NCI-H1694 (cell line): Measurements from ENCODE around the gene SH3BP5L.
A peak's percentile ranks its signal among the peaks of the same experiment; 100 is the strongest.
"Not testable (repeated sequence)": the region's sequence is repeated elsewhere in the genome, so short reads cannot be mapped to it uniquely, and the experiment has no call there.

Experiments used
- DNase-seq: peaks from one replicate; lab custom pipeline; 2025; lab: John Stamatoyannopoulos, UW

Gene SH3BP5L

DNA sequence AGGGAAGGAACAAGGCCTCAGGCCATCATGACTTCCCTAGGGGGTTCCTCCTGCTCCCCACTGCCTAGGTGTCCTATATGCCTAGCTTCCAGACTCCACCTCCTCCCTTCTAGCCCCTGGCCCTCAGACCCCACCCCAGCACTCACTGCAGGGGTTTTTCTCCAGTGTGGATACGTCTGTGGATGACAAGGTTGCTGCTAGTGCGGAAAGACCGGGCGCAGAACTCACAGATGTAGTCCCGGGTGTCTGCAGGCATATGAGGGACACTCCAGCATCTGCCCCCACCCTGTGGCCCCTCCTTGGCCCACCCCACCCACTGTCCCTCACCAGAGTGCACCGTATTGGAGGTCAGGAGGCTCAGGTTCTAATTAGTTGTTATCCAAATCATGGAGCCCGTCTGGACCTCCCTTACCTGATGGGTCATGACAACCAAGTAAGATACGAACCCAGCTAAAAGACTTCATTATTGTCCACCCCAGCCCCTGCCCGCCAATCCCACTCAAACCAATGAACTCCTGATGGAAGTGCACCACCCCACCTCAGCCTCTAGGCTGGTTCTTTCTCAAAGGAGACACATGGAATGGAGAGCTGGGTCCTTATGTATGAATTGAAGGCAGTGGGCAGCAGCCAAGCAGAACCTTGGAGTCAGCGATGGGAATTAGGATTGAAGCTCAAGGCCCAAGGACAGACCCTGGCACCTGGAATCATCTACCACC, 25.0 kb upstream of the SH3BP5L start:
- DNase-seq, result no peak

- DNase-seq, result no peak
Observed at GRCh38 chr1:248850124-248850523, 24.4 kb upstream of the SH3BP5L start.

DNA sequence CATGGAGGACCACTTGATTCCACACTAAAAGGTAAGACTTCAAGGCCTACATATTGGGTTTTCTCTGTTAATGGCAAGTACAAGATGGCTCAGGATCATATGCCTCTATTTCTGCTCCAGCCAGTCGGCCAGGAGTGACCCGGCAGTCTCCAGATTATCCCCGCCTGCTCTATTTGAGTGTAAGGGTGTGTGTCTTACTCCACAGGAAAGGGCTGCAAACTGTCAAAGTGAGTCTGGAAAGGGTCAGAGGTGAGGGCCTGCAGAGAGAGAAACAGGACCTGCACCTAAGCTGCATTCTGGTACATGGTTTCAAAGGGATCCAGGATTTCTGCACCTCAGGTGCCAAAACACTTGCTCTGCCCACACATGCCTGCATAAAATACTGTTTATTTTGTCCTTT, 23.9 kb upstream of the SH3BP5L start:
- DNase-seq, result no peak

- DNase-seq, result no peak
Observed at GRCh38 chr1:248849152-248849551, 23.4 kb upstream of the SH3BP5L start.

GRCh38 chr1:248848602-248849001, 22.9 kb upstream of the SH3BP5L start:
- no peak for DNase-seq

- DNase-seq, result no peak
Observed at GRCh38 chr1:248847956-248848561, 22.3 kb upstream of the SH3BP5L start.

DNA sequence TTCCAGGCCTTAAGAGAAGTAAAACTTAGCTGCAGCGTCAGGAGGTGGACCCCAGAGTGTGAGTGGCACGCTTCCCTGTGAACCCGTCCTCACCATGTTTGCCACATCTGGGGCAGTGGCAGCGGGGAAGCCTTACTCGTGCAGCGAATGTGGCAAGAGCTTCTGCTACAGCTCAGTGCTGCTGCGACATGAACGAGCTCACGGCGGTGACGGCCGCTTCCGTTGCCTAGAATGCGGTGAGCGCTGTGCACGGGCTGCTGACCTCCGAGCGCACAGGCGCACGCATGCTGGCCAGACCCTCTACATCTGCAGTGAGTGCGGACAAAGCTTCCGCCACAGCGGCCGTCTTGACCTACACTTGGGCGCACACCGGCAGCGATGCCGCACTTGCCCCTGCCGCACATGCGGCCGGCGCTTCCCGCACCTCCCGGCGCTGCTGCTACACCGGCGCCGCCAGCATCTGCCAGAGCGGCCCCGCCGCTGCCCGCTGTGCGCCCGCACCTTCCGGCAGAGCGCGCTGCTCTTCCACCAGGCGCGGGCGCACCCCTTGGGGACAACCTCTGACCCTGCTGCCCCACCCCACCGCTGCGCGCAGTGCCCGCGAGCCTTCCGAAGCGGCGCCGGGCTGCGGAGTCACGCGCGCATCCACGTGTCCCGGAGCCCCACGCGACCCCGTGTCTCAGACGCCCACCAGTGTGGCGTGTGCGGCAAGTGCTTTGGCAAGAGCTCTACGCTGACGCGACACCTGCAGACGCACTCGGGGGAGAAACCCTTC, 21.7 kb upstream of the SH3BP5L start:
- DNase-seq, result no peak

GRCh38 chr1:248844526-248844925, 18.8 kb upstream of the SH3BP5L start:
- no peak for DNase-seq

- DNase-seq, result no peak
Observed at GRCh38 chr1:248843687-248844086, 18.0 kb upstream of the SH3BP5L start.

DNA sequence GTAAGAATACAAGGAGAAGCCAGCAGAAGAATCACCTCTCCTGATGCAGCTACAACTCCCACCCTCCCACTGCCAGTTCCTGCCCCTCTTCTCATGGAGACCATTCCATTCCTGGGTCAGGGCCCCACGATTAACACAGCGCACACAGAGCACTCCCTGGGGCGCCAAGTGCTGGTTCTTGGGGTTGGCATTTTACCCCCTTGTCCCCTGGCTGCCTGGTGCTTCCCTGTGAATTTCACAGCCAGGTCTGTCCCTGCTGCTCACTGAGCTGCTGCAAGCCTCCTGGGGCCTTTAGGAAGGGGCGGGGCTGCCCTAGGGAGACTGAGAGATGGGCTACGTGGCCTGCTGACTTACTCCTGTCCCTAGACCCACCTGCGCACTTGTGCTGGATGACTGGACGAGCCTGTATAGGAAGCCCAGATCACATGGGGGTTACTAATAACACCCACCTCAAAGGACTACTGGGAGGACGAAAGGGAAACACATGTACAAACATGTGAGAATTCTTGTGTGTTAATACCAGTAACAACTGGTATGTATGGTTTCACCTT, 17.1 kb upstream of the SH3BP5L start:
- no peak for DNase-seq

DNA sequence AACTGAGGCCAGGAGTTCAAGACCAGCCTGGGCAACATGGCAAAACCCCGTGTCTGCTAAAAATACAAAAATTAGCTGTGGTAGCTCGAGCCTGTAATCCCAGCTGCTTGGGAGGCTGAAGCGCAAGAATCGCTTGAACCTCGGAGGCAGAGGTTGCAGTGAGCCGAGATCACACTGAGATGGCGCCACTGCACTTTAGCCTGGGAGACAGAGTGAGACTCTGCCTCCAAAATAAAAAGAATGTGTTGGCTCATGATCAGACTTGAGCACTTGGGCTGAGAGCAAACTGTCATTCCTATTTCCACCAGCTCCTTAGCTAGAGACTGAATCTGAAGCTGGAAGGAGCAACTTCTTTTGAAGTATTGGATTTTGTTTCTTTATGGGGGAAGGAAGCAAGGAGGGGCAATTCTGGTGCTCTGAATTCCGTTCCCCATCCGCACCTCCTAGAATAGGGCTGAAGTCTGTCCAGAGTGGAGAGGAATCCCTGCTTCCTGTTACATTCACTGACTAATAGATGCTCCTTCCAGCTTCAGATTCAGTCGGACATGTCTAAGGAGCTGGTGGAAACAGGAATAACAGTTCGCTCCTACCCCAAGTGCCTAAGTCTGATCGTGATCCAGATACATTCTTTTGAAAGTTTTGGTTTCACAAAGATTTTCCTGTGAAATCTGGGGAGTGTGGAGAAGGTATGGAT, 16.1 kb upstream of the SH3BP5L start:
- peak; percentile 35 for DNase-seq

DNA sequence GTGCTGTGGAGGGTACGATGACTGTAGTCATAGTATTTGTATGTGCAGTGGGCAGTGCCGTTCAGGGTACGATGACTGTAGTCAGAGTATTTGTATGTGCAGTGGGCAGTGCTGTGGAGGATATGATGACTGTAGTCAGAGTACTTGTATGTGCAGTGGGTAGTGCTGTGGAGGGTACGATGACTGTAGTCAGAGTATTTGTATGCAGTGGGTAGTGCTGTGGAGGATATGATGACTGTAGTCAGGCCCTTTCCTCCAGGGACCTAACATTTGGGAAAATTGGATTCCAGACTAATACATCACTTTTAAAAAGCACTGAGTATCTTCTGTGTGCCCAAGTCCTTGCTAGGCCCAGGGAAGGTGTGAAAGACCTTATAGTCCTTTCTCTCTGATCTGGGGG, 15.2 kb upstream of the SH3BP5L start:
- DNase-seq, result no peak

- no peak for DNase-seq
Observed at GRCh38 chr1:248839168-248839555, 13.4 kb upstream of the SH3BP5L start.

GRCh38 chr1:248838357-248839167, 12.8 kb upstream of the SH3BP5L start:
- DNase-seq, result peak; percentile 80

- DNase-seq, result peak; percentile 97
Observed at GRCh38 chr1:248837781-248838356, 12.2 kb upstream of the SH3BP5L start, which contains the start of gene ZNF672. TSS of gene ZNF672 (plus strand) at chr1:248838224. CDS start at chr1:248847275, 9,051 bp downstream.

DNA sequence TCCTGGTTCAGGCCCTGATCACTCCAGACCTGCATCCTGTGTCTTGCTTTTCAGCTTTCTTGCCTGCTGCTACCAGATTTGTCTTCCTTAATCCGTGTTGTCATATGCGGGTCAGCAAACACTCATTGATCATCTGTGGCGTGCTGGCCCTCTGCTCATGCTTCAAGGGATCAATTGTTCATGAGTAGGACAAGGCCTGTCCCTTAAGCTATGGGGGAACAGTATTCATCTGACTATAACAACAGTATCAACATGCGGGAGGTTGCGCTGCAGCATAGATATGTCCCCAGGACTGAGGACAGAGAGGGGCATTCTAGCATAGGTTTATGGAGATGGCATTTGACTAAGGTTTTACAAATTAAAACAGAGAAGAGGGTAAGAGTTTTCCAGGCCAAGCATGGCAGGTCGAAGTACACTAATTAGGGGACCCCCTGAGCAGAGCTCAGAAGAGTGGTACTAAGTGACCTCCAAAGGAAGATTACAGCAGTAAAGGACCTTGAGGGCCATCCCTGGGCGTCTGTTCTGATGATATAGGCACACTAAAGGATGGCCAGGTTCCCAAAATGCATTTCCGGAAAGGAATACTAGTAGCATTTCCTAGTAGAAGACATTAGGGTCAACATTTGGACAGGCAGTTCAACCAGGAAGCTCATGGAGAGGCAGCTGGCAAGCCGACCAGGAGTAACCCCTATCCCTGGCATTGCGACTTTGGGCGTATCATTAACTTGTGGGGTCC, 11.5 kb upstream of the SH3BP5L start:
- DNase-seq, result no peak

GRCh38 chr1:248834343-248834940, 8.7 kb upstream of the SH3BP5L start:
- DNase-seq, result no peak

DNA sequence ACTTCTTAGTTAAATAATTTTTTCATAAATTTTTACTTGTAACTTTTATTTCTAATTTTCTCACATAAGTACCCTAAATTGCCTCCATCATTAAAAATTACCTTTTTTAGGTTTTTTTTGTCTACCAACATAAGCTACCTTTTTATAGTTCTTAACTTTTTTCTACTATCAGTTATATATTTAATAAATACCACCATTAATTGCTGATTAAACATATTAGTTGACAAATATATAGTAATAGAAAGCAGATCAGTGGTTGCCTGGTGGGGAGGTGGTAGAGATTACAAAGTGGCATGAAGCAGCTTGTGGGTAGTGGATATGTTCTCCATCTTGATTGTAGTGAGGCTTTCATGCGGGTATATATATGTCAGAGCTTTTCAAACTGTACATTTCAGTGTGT, 6.1 kb upstream of the SH3BP5L start:
- DNase-seq, result no peak

DNA sequence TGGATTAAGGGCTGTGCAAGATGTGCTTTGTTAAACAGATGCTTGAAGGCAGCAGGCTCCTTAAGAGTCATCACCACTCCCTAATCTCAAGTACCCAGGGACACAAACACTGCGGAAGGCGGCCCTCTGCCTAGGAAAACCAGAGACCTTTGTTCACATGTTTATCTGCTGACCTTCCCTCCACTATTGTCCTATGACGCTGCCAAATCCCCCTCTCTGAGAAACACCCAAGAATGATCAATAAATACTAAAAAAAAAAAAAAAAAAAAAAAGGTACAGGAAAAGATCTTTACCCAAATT, 5.0 kb upstream of the SH3BP5L start:
- not testable (repeated sequence) for DNase-seq

DNA sequence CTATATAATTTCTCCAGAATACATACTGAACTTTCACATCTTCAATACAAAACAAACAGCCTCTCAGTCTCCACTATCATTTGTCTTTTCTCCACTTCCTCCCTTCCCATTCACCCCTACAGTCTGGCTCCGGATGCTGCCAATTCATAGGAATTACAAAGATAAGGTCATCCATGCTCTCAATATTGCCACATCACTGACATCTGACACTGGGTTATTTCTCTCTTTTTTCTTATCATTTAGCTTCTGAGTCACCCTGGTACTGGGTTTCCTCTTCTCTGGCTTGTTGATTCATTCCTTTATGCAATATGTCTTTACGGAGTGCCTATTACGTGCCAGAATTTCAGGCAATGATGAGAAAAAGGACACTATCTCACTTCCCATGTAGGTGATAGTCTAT, 3.1 kb upstream of the SH3BP5L start:
- DNase-seq, result no peak
